HG02870 (cell line): Measurements from ENCODE around the gene NPAS3.

Experiments used
- ATAC-seq: cut with Tn5 transposase; IDR thresholded peaks from one replicate; pipeline ENCODE4 v1.9.1; 2021; ENCODE audit warnings: mild to moderate bottlenecking, moderate library complexity; ENCODE audit not compliant: unreplicated experiment

Gene NPAS3

DNA sequence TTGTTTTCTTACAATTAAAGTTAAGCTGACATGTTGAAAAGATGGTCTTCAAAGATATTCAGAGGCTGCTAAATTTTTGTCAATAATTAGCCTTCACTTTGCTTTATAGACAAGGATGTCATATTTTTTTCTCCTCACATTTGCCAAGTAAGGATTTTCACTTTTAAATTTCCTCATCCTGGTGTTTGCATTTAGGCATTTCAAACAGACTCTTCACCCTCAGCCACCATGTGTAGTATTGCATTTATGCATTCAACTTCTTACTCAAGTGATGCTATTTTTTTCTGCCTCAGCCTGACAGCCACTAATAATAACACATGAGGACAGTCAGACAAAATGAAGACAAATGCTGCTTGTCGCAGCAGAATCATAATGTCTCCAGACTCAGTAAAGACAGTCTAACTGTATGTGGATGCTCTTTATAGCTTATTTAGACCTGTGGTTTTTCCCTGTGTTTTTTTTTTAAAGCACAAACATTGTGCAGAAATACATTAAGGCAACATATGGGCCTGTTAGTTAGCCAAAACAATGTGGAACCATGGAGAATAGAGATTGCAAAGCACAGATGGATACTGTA lies 481.5 kb downstream of the NPAS3 start:
- ATAC-seq = no peak

DNA sequence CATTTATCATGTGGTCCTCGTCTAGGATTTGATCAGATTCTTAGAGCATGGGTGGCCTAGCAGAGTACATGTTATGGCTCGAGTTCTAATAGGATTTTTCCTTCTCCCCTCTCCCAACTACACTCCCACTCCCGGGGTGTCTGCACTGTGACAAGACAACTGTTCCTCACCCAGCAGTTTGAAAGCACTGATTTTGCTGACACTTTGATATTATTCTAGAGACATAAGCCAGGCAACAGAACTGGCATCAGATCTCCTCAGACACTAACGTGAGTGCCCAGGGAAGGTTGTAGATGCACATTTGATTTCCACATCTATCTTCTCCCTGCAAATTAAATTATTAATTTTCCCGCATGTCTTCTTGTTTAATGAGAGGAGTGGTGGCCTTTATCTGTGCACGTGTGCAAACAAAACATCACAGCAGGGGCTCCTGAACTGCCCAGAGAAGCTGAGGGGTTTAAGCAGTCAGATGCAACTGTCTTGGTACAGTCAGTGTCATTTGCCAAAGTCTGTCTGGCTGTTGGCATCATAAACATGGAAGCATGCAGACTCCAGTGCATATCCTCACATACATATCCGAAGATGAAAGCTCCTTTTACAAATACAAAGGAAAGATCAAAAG lies 491.8 kb downstream of the NPAS3 start:
- no peak for ATAC-seq

DNA sequence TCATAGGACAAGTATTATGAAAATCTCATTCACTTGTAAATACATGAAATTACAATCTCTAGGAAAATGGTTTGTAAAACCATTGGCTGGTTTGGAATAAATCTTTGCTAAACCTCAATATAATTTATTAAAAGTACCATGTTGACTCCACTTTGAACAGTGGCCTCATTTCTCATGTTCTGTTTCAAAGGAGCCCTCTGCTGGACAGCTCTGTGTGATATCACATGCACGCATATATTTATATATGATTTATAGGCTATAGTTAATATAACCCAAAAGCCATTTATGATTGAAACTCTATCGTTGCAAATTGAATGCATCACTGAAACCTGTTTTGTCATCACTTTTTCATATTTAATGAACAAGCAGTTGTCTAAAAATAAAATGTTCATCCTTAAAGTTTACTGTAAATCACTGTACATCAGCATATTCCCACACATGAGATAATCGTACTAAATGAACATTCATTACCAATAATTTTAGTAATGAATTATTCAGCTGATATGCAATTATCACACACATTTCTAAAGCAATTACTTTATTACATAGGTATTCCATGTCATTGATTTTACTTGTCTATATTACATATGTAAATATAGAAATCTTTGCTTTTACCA lies 493.8 kb downstream of the NPAS3 start:
- ATAC-seq = no peak

DNA sequence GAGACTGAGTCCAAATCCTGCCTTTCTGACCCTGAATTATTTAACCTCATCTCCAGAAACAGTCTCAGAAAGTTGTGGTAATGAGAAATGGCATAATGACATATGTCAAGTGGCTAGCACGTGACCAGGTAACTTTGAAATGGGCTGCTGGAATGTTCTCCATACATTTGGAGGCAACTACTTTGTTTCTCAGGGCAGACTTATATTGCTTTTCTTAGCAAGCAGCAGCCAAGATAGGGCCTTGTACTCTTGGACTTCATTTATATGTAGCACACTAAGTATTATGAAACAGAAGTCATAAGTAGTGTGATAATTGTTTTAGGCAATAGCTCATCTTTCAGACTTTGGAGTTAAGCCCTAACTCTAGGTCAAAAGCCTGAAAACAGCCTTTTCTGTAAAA lies 494.7 kb downstream of the NPAS3 start:
- ATAC-seq = no peak

DNA sequence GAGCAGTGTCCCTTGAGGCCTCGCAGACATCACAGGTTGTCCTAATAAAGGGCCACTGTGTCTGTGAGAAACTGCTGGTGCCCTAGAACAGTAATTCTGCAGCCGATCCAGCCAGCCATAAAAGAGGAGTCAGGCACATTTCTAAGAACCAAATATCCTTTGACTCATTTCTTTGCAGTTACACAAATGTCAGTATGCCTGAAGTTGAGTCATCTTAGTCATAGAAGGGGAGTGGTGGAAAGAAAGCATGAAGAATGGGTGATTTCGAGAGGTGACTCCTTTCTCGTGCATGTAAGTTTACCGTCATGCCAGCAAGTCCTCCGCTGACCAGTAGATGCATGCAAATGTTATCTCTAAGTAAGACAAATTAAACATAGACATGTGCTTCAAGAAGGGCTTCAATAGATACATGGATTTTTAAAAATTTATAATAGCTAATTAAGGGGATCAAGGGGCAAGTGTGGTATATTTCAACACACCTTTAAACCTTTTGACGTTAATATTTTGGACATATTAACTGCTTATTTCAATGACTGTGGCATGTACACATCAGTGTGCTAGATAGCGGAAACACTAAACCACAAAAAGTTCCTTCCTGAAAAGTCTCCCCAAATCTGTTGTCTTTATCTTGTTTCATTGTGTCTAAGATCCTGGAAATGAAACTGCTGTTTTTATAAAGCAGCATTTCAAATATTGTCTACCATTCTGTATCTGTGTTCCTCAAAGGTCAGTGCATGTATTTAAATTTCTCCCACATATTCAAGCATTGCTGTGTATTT lies 497.4 kb downstream of the NPAS3 start:
- peak; percentile 93 for ATAC-seq

DNA sequence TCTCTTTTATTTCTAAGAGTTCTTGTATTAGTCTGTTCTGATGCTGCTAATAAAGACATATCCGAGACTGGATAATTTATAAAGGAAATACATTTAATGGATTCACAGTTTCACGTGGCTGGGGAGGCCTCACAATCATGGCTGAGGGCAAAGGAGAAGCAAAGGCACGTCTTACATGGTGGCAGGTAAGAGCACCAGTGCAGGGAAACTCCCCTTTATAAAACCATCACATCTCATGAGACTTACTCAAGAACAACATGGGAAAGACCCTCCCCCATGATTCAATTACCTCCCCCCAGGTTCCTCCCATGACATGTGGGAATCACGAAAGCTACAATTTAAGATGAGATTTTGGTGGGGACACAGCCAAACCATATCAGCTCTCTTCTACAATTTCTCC lies 503.0 kb downstream of the NPAS3 start:
- no peak for ATAC-seq

DNA sequence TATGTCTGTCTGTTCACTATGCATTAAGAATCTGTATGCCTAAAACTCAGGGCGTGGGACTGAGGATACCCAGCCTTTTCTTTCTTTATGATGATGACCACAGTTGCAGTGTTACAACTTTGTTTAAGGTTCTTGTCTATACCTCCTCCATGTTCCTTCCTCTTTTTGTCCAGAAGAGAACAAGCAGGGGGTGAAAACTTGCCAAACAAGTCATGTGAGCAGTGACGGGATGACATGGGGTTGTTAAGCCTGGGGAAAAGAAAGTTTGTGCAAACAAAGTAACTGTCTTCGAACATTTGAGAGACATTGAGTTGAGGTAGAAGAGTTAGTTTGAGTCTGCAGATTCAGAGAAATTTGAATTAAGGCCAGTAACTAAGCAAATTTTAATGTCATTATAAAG lies 505.5 kb downstream of the NPAS3 start:
- ATAC-seq = no peak

DNA sequence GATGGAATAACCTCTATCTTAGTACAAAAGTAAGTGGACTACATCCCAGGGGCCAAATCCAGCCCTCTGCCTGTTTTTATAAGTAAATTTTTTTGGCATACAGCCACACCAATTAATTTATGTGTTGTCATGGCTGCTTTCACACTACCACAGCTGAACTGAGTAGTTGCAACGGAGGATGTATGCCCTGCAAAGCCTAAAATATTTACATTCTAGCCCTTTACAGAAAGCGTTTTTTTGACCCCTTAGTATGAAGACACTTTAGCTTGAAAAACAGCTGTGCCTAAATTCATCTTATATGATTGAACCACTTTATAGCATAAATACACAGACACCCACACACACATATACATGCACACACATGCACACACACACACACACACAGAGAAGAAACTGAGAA lies 510.6 kb downstream of the NPAS3 start:
- ATAC-seq = no peak

DNA sequence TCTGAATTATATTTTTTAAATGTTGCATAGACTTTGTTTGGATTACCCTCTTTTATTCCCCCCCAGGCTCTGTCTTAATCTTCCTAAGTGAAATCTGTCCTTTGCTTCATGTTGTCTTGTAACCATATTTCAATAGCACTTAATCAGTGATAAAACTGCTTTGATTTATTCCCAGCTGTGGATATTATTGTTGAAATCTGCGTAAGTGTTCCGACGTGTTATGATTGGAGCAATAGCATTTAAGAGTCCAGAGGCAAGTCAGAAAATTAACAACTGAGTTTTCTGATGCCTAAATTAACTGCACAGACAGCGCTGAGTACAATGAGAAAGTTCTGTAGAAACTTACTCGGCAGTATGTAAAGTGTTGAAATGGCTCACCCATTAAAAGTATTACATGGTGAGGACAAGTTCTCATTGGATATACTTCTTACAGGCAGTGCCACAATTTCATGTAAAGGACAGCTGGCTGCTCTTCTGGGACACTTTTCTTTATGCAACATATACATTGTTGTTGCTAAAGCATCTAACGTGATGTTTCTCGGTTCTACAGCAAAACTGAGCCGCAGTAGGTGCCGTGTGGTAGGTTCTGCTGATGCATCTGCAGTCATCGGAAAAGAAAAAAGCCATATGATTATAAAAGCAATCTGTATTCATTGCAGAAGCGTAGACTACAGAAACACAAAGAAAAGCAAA lies 511.2 kb downstream of the NPAS3 start:
- ATAC-seq = no peak

DNA sequence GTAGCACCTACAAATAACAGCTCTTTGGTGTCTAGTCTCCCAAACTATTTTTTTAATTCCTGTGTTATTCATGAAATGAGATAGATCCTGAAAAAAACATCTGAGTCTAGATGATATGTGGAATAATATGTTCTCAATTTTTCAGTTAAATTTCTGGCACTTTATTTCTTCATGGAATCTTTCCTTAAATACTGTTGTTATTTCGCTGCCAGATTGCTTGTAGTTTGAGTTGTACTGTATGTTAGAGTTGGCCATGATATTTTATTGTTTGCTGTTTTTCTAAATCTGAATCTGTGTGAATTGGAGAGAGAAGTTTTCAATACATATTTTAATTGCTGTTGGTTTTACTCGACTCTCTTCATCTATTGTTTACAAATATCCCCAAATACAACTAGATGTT lies 511.7 kb downstream of the NPAS3 start:
- ATAC-seq = no peak

DNA sequence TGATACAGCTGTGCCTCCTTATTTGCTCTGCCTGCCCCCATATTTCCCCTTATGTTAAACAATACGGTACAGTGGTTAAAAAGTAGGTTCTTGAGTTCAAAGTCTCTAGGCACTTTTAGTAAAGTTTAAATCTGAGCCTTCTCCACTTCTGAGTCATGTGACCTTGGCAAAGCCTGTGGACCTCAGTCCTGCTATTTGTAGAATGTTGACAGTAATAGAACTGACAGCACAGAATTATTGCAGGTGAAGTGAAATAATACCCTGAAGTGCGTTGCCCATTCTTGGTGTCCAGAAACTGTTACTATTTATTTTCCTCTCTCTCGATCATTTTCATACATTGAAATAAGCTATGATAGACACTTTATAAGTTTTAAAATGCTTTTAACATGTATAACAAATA lies 512.5 kb downstream of the NPAS3 start:
- ATAC-seq = no peak

DNA sequence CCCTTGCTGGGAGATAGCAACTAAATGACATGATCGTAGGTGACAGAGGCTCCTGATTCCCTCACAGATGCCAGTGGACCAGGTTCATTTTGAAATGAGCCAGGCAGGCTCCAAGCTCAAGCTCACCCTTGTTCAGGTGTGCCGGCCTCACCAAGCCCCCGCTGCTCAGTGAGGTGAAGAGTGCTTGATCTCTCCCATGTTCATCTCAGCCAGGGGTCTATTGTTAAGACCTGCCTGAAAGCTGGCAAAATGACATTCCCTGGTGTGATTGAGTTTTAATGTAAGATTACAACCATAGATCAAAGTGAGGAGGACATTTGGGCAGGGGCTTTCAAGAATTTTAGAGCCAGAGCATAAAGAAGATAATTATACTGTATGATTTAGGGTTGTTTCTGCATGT lies 514.3 kb downstream of the NPAS3 start:
- no peak for ATAC-seq

DNA sequence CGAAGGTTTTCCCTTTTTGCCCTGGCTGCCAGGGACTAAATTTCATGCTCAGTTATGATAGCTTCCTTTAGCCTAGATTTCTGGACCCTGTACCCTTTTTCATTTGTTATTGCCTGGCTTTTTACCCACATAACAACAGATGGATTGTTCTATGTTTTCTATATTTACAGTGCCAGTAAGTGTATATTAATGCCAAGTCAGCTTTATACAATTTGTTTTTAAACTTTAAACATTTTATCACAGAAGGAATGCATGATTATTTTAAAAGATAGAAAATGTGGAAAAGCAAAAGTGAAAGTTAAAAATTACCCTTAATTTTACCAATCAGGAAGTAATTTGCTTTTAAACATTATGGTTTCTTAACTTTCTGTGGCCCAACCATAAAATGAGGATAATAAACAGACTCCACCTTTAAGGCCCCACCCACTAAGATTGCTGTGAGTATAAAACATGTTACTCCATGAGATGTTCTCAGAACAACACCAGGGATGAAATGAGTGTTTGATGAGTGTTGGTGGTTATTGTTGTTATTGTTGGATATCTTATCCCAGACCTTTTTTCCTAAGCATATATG lies 515.4 kb downstream of the NPAS3 start:
- ATAC-seq = no peak

DNA sequence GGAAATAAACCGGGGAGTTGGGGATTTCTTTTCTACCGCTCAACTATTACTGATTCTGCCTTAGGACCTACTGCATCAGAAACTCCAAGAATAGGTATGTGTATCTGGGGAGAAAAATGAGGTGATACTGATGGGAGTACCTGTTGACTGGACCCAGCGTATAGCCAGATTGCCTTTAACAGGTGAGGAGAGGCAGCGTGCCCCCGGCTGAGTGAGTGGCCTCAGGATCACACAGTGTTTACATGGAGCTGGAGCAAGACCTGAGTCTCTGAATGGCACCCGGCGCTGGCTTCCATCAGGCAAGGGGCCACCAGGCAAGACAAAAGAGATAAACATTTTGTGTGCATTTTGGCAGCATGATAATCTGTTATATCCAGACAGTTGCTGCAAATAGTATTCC lies 516.0 kb downstream of the NPAS3 start:
- ATAC-seq = no peak

DNA sequence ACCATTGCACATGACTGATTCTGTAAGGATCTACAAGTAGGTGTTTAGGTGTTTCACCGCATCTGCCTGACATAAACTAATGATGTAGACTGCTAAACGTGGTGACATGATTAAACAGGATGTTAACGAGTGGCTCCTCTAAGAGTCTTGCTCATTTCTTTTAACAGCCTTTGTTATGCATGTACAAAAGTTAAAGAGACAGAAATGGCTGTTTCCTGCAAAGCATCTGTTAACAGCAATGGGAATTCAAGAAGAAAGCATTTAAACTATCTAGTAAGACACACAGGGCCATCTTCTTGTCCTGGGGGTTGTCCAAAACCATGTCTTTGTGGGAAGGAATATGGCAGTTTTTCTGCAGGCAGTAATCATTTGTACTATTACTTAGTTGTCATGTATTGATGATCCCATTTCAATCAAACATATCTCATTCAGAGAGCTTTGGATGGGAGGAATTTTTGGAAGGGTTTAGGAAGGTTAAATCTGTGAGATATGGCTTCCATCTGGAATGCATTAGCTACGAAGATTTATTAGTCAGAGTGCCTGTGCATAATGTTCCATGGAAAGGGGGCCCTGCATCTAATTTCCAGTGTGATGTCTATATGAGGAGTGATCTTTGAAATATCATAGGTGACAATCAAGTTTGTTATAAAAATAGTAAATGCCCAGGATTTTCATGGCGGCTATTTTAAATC lies 517.1 kb downstream of the NPAS3 start:
- peak; percentile 18 for ATAC-seq

DNA sequence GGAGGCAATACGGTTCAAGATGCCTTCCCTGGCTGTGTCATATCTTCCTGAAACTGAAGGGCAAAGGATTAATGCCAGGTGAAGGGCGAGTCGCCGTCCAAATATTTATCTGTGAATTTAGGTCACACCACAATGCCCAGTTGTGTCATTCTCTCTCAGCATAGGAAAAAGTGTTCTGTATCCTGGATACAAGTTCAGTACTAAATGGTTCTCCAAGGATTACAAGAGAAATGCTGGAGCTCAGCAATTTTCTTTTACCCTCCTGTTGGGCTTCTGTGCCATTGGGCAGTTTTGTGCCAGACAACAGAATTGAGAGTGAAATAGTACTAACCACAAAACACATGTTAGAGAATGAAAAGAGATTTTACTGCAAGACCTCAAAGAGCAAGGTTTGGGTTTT lies 518.3 kb downstream of the NPAS3 start:
- ATAC-seq = no peak

DNA sequence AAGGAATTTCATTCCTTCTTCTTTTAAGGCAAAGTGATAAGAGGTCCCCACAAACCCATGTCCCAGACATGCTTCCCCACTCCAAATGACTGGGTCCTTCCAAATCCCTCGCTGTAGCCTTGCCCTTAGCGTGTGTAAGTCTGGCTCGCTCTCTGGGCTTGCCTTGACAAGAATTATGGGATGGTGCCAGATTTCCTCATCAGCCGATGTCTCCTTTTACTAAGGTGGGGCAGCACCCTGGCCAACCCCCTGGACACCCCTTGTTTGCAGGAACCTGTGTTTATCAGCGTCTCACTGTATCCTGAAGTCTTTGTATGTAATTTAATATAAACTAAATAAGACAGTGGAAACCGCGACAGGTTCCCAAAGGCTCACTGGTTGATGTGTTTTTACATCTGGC lies 518.9 kb downstream of the NPAS3 start:
- ATAC-seq = no peak

DNA sequence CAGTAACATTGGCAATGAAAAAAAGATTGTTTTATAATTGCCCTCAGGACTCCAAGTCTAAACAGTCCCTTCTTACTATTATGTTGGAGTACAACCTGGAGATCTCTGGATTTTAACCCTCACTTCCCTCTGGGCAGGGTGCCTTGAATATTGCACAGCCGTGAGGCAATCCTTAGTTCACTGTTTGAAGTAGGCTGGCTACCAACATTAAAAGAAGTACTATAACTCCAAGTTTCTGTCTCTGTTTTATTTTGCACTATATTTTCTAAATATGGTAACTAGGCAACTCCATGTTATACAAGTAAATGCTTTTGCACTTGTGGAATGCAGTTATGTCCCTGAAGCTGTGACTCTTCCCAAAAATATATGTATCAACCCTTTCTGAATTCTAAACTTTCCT lies 521.5 kb downstream of the NPAS3 start:
- ATAC-seq = no peak

DNA sequence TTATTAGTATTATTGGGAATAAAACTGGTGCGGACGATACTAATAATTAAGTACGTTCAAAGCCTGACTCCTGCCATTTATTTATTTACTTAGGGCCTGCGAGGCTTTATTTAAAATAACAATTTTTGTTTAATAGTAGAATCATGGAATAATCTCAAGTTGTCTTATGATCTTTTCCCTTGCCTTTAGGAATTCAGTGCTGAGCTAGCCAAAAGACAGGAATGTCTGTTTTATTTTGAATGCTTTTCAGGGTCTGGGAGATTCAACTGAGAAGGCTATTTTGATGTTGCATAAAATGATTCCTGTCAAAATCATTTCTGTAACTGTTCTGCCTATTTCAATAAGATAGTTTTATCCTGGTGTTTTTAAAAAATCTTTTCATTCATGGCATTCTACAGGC lies 522.4 kb downstream of the NPAS3 start:
- no peak for ATAC-seq

DNA sequence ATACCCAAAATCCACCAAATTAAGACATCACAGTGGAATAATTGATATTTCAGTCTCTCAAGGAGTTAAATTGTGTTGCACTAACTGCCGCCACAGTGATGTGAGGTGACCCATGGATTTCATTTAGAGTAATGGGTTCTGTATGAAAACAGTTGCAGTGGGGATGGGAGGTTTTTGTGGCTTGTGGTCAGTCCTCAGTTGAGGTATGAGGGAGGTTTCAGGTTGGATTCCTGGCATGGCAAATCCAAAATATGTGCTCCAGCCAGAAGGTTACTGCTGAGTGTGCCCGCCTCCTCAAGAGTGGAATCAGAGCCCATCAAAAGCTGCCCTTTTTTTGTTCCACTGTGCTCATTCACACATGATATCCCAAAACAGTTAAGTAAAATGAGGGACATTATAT lies 525.1 kb downstream of the NPAS3 start:
- no peak for ATAC-seq
